ENCODE results near the gene CRELD1. TPM values are rescaled to one million over a fixed set of nuclear protein-coding genes. Genes with fewer than 3 reads are reported as not detected.

Gene CRELD1
- total RNA-seq, 1 experiment from 2014 or later: 15.5 TPM

- Mint-ChIP-seq H3K36me3 (ENCODE audit: insufficient read depth in 1 of 3, low read depth in 3 of 3) (peaks cover 24 to 60% (median 55%) of the 10 kb centered on the region in 3 experiments), H3K27me3 (ENCODE audit: low read depth) (no peaks in the 10 kb centered on the region), H3K9me3 (no peaks in the 10 kb centered on the region), H3K4me3 (no peak overlapping the region), H3K4me1 (no peaks in the 10 kb centered on the region), H3K27ac (no peak overlapping the region)
- Histone ChIP-seq H2AK5ac (ENCODE audit: insufficient read length, low read length) (no peak overlapping the region), H3K9ac (ENCODE audit: extremely low read depth, insufficient read length, low read length) (no peak overlapping the region), H2BK120ac (ENCODE audit: low read depth, low read length, poor library complexity, severe bottlenecking) (no peak overlapping the region), H2BK5ac (ENCODE audit: insufficient read length, low read length) (no peak overlapping the region), H3K23ac (ENCODE audit: insufficient read length, low read depth, low read length) (no peak overlapping the region), H3K4me1 (ENCODE audit: insufficient read depth, low read length) (no peaks in the 10 kb centered on the region), H3T11ph (ENCODE audit: low read length) (no peak overlapping the region), H2BK15ac (ENCODE audit: low read depth, low read length) (no peak overlapping the region), H4K20me1 (ENCODE audit: control insufficient read depth, insufficient read depth, insufficient read length) (no peaks in the 10 kb centered on the region), H3K27ac (ENCODE audit: insufficient read length, low read depth, low read length) (no peak overlapping the region), H4K8ac (replicated peaks; ENCODE audit: insufficient read length, low read depth, low read length) (no peak overlapping the region), H4K5ac (ENCODE audit: insufficient read length, low read depth, low read length) (no peak overlapping the region), H3K27me3 (ENCODE audit: insufficient read depth, low read length) (no peaks in the 10 kb centered on the region), H3K56ac (ENCODE audit: insufficient read length, low read depth, low read length) (no peak overlapping the region), H3K14ac (ENCODE audit: insufficient read depth, low read length) (no peak overlapping the region), H3K79me1 (ENCODE audit: insufficient read depth, low read depth, low read length, poor library complexity, severe bottlenecking) (no peaks in the 10 kb centered on the region), H3K4me2 (ENCODE audit: insufficient read depth, insufficient read length, low read length) (no peak overlapping the region), H3K79me2 (ENCODE audit: insufficient read depth, low read length) (no peaks in the 10 kb centered on the region), H2BK12ac (ENCODE audit: insufficient read length, low read depth, low read length) (no peak overlapping the region), H3K9me3 (ENCODE audit: control insufficient read depth, low read depth, low read length) (no peaks in the 10 kb centered on the region), H3K18ac (ENCODE audit: insufficient read length, low read depth, low read length) (no peak overlapping the region), H4K91ac (ENCODE audit: insufficient read length, low read depth, low read length) (no peak overlapping the region), H2AFZ (ENCODE audit: low read length) (no peak overlapping the region), H3K4ac (ENCODE audit: low read depth, low read length) (no peak overlapping the region), H3K23me2 (ENCODE audit: insufficient read length, low read depth, low read length, poor library complexity, severe bottlenecking) (no peaks in the 10 kb centered on the region), H2BK20ac (ENCODE audit: low read depth, low read length, poor library complexity, severe bottlenecking) (no peak overlapping the region)
- TF ChIP-seq, protein P1, sequence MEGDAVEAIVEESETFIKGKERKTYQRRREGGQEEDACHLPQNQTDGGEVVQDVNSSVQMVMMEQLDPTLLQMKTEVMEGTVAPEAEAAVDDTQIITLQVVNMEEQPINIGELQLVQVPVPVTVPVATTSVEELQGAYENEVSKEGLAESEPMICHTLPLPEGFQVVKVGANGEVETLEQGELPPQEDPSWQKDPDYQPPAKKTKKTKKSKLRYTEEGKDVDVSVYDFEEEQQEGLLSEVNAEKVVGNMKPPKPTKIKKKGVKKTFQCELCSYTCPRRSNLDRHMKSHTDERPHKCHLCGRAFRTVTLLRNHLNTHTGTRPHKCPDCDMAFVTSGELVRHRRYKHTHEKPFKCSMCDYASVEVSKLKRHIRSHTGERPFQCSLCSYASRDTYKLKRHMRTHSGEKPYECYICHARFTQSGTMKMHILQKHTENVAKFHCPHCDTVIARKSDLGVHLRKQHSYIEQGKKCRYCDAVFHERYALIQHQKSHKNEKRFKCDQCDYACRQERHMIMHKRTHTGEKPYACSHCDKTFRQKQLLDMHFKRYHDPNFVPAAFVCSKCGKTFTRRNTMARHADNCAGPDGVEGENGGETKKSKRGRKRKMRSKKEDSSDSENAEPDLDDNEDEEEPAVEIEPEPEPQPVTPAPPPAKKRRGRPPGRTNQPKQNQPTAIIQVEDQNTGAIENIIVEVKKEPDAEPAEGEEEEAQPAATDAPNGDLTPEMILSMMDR (conservative IDR thresholded peaks at IDR 0.05): no peak
- no peak for DNase-seq
- no CpG with 5 or more reads among the region's 4 CpGs for WGBS (ENCODE audit: extremely low coverage, insufficient read length, low lambda C conversion rate)
Observed at GRCh38 chr3:9969632-9970019, 36.0 kb downstream of the CRELD1 start.
